Peyer's patch (tissue), 4 donors: ENCODE measurements around the gene MICB. TPM values are rescaled to one million over a fixed set of nuclear protein-coding genes. Genes with fewer than 3 reads are reported as not detected.

Experiments used
- DNase-seq, 3 donors: peaks; one replicate each; pipeline ENCODE4 v3.0.0-alpha.2; 2017 to 2019
- H3K27ac ChIP-seq, 4 donors: fragments of 200-600 bp; sonication (generic); one replicate each; pipeline ENCODE4 v1.5.1; 2016 to 2019
- H3K27me3 ChIP-seq, 2 donors: fragments of 200-600 bp; sonication (generic); one replicate each; pipeline ENCODE4 v1.5.1; 2019
- H3K36me3 ChIP-seq, 3 donors: fragments of 200-600 bp; sonication (generic); one replicate each; pipeline ENCODE4 v1.5.1; 2016 to 2019
- H3K4me1 ChIP-seq, 4 donors: fragments of 200-600 bp; sonication (generic); one replicate each; pipeline ENCODE4 v1.5.1; 2016 to 2019
- H3K4me3 ChIP-seq, 4 donors: fragments of 200-600 bp; sonication (generic); 1 replicate in 3 of 4; 2 replicates in 1 of 4; pipeline ENCODE4 v1.5.1; 2016 to 2019; ENCODE audit warnings: mild to moderate bottlenecking in 1 of 4
- H3K9me3 ChIP-seq, 4 donors: fragments of 200-600 bp; sonication (generic); one replicate each; pipeline ENCODE4 v1.5.1; 2016 to 2019; ENCODE audit warnings: mild to moderate bottlenecking in 1 of 4
- CTCF ChIP-seq, 6 experiments: fragments of 450-650 bp in 4 of 6; fragments of 200-600 bp in 2 of 6; sonication (generic) in 1 of 6; IDR thresholded peaks; one replicate each; pipeline ENCODE4 v1.5.1; 2017 to 2019; ENCODE audit warnings: antibody characterized with exemption in 6 of 6, mild to moderate bottlenecking in 3 of 6, moderate library complexity in 1 of 6
- POLR2A ChIP-seq, 2 donors: fragments of 450-650 bp; IDR thresholded peaks; one replicate each; pipeline ENCODE4 v1.5.1; 2017; ENCODE audit warnings: antibody characterized with exemption in 2 of 2, mild to moderate bottlenecking in 2 of 2, moderate library complexity in 2 of 2
- total RNA-seq, 4 donors: library from RNA; depleted of rRNA; stranded (reverse); fragments of >200 nt; gene quantifications; one replicate each; pipeline ENCODE4 v1.1.0, GENCODE V29; 2016

MICB gene
- total RNA-seq, 4 donors from 2014 or later = 4.7 to 9.9 (median 8.0) TPM

GRCh38 chr6:31465718-31466117, 32.2 kb upstream of the MICB start:
- Histone ChIP-seq H3K27ac (no peak overlapping the region), H3K27me3 (no peaks in the 10 kb centered on the region), H3K36me3 (no peaks in the 10 kb centered on the region), H3K4me3 (peak overlapping the region in 2 of 4 donors; percentile 67 to 68), H3K4me1 (peaks cover 0 to 30% (median 2%) of the 10 kb centered on the region in 4 donors), H3K9me3 (no peaks in the 10 kb centered on the region)
- TF ChIP-seq POLR2A (IDR thresholded peaks at IDR 0.05) (no peak), CTCF (IDR thresholded peaks at IDR 0.05) (no peak)
- no peak for DNase-seq

DNA sequence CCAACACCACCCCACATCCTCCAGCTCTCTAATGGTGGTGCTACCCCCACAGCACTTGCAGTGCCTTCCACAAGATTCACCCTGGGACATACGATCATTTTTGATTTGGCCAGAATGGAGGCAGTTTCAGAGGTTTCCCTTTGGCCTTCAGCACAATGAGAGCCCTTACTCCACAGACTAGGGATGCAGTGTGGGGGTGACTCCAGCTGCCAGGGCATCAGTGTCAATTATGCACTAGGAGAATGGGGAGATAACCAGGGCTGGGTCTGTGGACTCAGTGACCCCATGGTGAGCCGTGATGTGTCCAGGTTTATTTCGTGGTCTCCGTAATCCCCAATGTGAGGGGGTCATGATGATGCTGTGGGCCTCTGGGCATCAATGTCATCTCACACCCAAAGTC, 31.5 kb upstream of the MICB start:
- TF ChIP-seq POLR2A (IDR thresholded peaks at IDR 0.05) = no peak
- no peak for TF ChIP-seq CTCF (IDR thresholded peaks at IDR 0.05)
- Histone ChIP-seq H3K36me3 (no peaks in the 10 kb centered on the region), H3K27ac (no peak overlapping the region), H3K4me1 (peaks cover 0 to 30% (median 2%) of the 10 kb centered on the region in 4 donors), H3K4me3 (no peak overlapping the region), H3K9me3 (no peaks in the 10 kb centered on the region), H3K27me3 (no peaks in the 10 kb centered on the region)
- no peak for DNase-seq

DNA sequence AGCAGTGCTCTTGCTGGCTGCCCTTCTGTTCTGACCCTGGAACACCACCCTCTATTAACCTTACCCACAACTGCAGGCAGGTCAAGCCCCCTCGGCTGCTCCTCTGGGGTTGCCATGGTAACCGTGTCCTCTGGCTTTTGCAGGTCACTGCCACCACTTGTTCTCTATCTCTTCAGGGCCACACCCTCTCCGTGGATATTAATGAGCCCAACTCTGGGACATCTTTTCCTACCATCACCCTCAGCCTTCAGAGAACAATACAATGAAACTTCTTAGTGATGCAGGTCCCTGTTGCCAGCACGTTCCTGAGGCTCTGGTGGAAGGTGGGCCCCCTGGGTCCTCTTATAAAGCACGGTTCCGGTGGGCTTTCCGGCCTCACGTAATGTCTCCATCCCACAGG, 30.8 kb upstream of the MICB start:
- Histone ChIP-seq H3K36me3 (no peaks in the 10 kb centered on the region), H3K27ac (no peak overlapping the region)
- DNase-seq = no peak

DNA sequence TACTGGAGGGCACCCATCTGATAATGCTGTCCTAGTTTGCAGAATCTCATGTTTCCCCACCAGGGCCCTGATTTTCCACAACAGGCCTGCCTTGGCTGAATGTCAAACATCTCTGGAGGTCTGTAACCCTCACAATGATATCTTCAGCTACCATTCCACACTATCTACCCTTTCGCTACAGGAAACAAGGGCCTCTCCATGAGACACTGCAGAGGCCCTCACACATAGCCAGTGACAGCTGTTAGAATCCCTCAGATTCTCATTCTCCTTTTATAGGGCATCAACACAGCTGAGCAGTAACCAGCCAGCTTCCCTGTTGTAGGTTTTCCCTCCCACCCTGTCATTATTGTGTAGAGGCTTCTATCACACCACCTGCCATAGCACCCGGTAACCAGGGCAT, 29.6 kb upstream of the MICB start:
- Histone ChIP-seq H3K27ac (no peak overlapping the region), H3K4me1 (peaks cover 0 to 25% (median 2%) of the 10 kb centered on the region in 4 donors), H3K9me3 (no peaks in the 10 kb centered on the region), H3K27me3 (no peaks in the 10 kb centered on the region), H3K4me3 (no peak overlapping the region), H3K36me3 (no peaks in the 10 kb centered on the region)
- DNase-seq = no peak
- TF ChIP-seq CTCF (IDR thresholded peaks at IDR 0.05) (no peak), POLR2A (IDR thresholded peaks at IDR 0.05) (no peak)

More for the DNA sequence above, 30.8 kb upstream of the MICB start:
- Histone ChIP-seq H3K9me3 (no peaks in the 10 kb centered on the region), H3K4me3 (no peak overlapping the region), H3K27me3 (no peaks in the 10 kb centered on the region), H3K4me1 (peaks cover 0 to 30% (median 2%) of the 10 kb centered on the region in 4 donors)
- no peak for TF ChIP-seq POLR2A (IDR thresholded peaks at IDR 0.05)

DNA sequence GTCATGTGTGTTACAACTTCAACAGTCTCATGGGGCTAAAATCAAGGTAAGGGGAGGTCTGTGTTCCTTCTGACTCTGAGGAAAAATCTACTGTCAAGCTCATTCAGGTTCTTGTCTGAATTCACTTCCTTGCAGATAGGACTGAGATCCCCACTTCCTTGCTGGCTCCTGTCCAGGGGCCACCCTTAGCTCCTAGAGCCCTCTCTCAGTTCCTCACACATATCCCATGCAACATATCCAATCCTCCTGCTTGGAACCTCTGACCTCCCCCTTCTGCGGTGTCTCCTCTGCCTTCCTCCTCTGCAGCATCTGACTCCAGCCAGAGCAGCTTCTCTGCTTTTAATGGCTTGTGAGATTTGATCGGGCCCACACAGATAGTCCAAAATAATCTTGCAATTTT, 27.1 kb upstream of the MICB start:
- no peak for DNase-seq
- Histone ChIP-seq H3K4me1 (peaks cover 0 to 3% (median under 1%) of the 10 kb centered on the region in 4 donors), H3K36me3 (no peaks in the 10 kb centered on the region), H3K9me3 (no peaks in the 10 kb centered on the region), H3K4me3 (no peak overlapping the region), H3K27ac (no peak overlapping the region), H3K27me3 (no peaks in the 10 kb centered on the region)
- TF ChIP-seq POLR2A (IDR thresholded peaks at IDR 0.05) (no peak), CTCF (IDR thresholded peaks at IDR 0.05) (no peak)

DNA sequence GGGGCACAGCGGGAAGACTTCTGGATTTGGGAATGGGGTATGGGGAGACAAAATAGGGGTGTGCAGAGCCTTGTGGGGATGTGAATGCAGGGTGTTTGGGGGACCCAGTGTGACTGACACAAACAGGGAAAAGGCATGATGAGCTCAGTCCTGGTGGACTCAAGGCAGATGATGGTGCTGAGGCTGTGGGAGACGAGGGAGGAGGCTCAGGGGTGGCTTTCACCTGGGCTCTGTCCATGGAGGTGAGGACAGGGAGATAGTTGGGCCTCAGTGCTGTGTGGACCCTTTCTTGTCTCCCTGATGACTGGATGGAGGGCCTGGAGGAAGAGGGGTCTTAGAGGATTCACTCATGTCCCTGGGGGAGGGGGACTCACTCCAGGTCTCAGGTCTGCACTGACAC, 26.2 kb upstream of the MICB start:
- TF ChIP-seq CTCF (IDR thresholded peaks at IDR 0.05) (no peak), POLR2A (IDR thresholded peaks at IDR 0.05) (no peak)
- Histone ChIP-seq H3K27me3 (no peaks in the 10 kb centered on the region), H3K4me1 (peaks cover 0 to 3% (median 0%) of the 10 kb centered on the region in 4 donors), H3K9me3 (no peaks in the 10 kb centered on the region), H3K27ac (no peak overlapping the region), H3K4me3 (no peak overlapping the region), H3K36me3 (no peaks in the 10 kb centered on the region)
- DNase-seq = no peak
